ENCODE data around the gene WSB2. TPM values are rescaled to one million over a fixed set of nuclear protein-coding genes. Genes with fewer than 3 reads are reported as not detected.
"Not testable (repeated sequence)": the region's sequence is repeated elsewhere in the genome, so short reads cannot be mapped to it uniquely, and the experiment has no call there.

The WSB2 gene
- total RNA-seq, 4 donors from 2014 or later: 22.4 to 59.2 (median 45.0) TPM

GRCh38 chr12:118023301-118023860 lies 37.6 kb downstream of the WSB2 start:
- no peak overlapping the region for H3K27ac ChIP-seq
- no peaks in the 10 kb centered on the region for H3K36me3 ChIP-seq
- no peaks in the 10 kb centered on the region for H3K4me1 ChIP-seq
- DNase-seq: no peak
- no peak overlapping the region for H3K4me3 ChIP-seq
- intact Hi-C loops (cut with DNase I; ENCODE audit: low total_unique reads): no loop called here
- H3K27me3 ChIP-seq: no peaks in the 10 kb centered on the region
- TF ChIP-seq CTCF (IDR thresholded peaks at IDR 0.05) (no peak), POLR2A (IDR thresholded peaks at IDR 0.05) (no peak)
- H3K9me3 ChIP-seq: no peaks in the 10 kb centered on the region

GRCh38 chr12:118022728-118023109 lies 38.3 kb downstream of the WSB2 start:
- no peak for DNase-seq
- H3K4me1 ChIP-seq: peaks cover 0 to 3% of the 10 kb centered on the region in 2 donors
- no peaks in the 10 kb centered on the region for H3K9me3 ChIP-seq
- H3K27me3 ChIP-seq: no peaks in the 10 kb centered on the region
- intact Hi-C loops (cut with DNase I; ENCODE audit: low total_unique reads): no loop called here
- no peak overlapping the region for H3K4me3 ChIP-seq
- H3K36me3 ChIP-seq: no peaks in the 10 kb centered on the region
- no peak overlapping the region for H3K27ac ChIP-seq
- TF ChIP-seq POLR2A (IDR thresholded peaks at IDR 0.05): no peak
- TF ChIP-seq CTCF (IDR thresholded peaks at IDR 0.05): no peak

GRCh38 chr12:118022097-118022727 lies 38.8 kb downstream of the WSB2 start:
- DNase-seq; H3K27ac ChIP-seq; H3K36me3 ChIP-seq; H3K4me3 ChIP-seq; H3K27me3 ChIP-seq; H3K4me1 ChIP-seq; H3K9me3 ChIP-seq; intact Hi-C loops (cut with DNase I; ENCODE audit: low total_unique reads): not testable (repeated sequence)

- H3K27me3 ChIP-seq: no peaks in the 10 kb centered on the region
- H3K36me3 ChIP-seq: no peaks in the 10 kb centered on the region
- intact Hi-C loops (cut with DNase I; ENCODE audit: low total_unique reads): no loop called here
- no peak for TF ChIP-seq POLR2A (IDR thresholded peaks at IDR 0.05)
- no peak for TF ChIP-seq CTCF (IDR thresholded peaks at IDR 0.05)
- no peak overlapping the region for H3K4me3 ChIP-seq
- H3K9me3 ChIP-seq: no peaks in the 10 kb centered on the region
- peaks cover 0 to 6% of the 10 kb centered on the region in 2 donors for H3K4me1 ChIP-seq
- no peak for DNase-seq
- no peak overlapping the region for H3K27ac ChIP-seq
These were observed 40.9 kb downstream of the WSB2 start for GRCh38 chr12:118020036-118020435.

- H3K4me3 ChIP-seq: no peak overlapping the region
- H3K36me3 ChIP-seq: no peaks in the 10 kb centered on the region
- no peak overlapping the region for H3K27ac ChIP-seq
- TF ChIP-seq CTCF (IDR thresholded peaks at IDR 0.05) (no peak), POLR2A (IDR thresholded peaks at IDR 0.05) (no peak)
- intact Hi-C loops (cut with DNase I; ENCODE audit: low total_unique reads): no loop called here
- no peak for DNase-seq
- peaks cover 0 to 6% of the 10 kb centered on the region in 2 donors for H3K4me1 ChIP-seq
- H3K27me3 ChIP-seq: no peaks in the 10 kb centered on the region
- no peaks in the 10 kb centered on the region for H3K9me3 ChIP-seq
These were observed 43.1 kb downstream of the WSB2 start for GRCh38 chr12:118017926-118018325.

All from uterus (tissue), 4 donors.